Liver (tissue), 3 donors: ENCODE data around the gene GAMT.

ENCODE experiments used
- FOXA1 ChIP-seq: IDR thresholded peaks from 2 replicates; pipeline ENCODE4 v1.6.1; 2016; ENCODE audit warnings: antibody characterized with exemption
- GABPA ChIP-seq, 2 donors: IDR thresholded peaks in 1 of 2; conservative IDR thresholded peaks in 1 of 2; 2 replicates each; pipeline ENCODE4 v1.6.1; 2016; ENCODE audit warnings: antibody characterized with exemption in 2 of 2, mild to moderate bottlenecking in 1 of 2, moderate library complexity in 1 of 2
- JUND ChIP-seq, 2 donors: IDR thresholded peaks; 2 replicates each; pipeline ENCODE4 v1.6.1; 2016; ENCODE audit warnings: antibody characterized with exemption in 2 of 2
- RAD21 ChIP-seq, 2 donors: IDR thresholded peaks; 2 replicates each; pipeline ENCODE4 v1.6.1; 2016; ENCODE audit warnings: antibody characterized with exemption in 2 of 2, mild to moderate bottlenecking in 2 of 2
- SP1 ChIP-seq: IDR thresholded peaks from 2 replicates; pipeline ENCODE4 v1.6.1; 2018; ENCODE audit warnings: antibody characterized with exemption, mild to moderate bottlenecking
- TAF1 ChIP-seq: conservative IDR thresholded peaks from 2 replicates; pipeline ENCODE4 v1.6.1; 2016; ENCODE audit warnings: antibody characterized with exemption, mild to moderate bottlenecking
- YY1 ChIP-seq: IDR thresholded peaks from 2 replicates; pipeline ENCODE4 v1.6.1; 2016; ENCODE audit warnings: antibody characterized with exemption, mild to moderate bottlenecking
- TF ChIP-seq, protein P1 (sequence below): fragments of 150-350 bp; IDR thresholded peaks from 2 replicates; pipeline ENCODE4 v1.5.1; 2017; ENCODE audit warnings: improper control_type of control experiment, low read depth, low read length; ENCODE audit not compliant: missing input control
- TF ChIP-seq, protein P2 (sequence below): IDR thresholded peaks from 2 replicates; pipeline ENCODE4 v1.6.1; 2016; ENCODE audit warnings: antibody characterized with exemption, mild to moderate bottlenecking
- TF ChIP-seq, protein P3 (sequence below): IDR thresholded peaks from 2 replicates; pipeline ENCODE4 v1.6.1; 2016; ENCODE audit warnings: antibody characterized with exemption
- donor health status: healthy.
- donor health status: healthy.

DNA sequence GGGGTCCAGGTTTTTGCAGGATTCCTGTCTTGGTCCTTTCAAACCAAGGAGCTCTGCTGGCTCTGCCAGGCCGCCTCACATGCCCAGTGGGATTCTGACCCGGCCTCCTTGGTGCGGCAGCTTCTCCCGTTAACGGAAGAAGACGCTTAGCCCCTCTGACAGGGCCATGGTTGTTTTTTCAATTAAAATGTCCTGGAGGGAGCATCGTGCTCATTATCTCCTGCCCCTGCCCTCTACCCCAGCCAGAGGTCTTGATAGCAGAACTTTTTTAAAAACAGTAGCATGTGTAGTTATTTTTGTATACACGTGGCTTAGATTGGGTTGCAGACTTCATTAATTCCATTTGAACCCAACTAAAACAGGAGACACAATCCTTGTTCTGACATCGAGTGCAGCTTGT lies 25.4 kb upstream of the GAMT start:
- no peak for TF ChIP-seq GABPA (IDR thresholded peaks at IDR 0.05 in 1 of 2, conservative IDR thresholded peaks at IDR 0.05 in 1 of 2)
- TF ChIP-seq, protein P1, sequence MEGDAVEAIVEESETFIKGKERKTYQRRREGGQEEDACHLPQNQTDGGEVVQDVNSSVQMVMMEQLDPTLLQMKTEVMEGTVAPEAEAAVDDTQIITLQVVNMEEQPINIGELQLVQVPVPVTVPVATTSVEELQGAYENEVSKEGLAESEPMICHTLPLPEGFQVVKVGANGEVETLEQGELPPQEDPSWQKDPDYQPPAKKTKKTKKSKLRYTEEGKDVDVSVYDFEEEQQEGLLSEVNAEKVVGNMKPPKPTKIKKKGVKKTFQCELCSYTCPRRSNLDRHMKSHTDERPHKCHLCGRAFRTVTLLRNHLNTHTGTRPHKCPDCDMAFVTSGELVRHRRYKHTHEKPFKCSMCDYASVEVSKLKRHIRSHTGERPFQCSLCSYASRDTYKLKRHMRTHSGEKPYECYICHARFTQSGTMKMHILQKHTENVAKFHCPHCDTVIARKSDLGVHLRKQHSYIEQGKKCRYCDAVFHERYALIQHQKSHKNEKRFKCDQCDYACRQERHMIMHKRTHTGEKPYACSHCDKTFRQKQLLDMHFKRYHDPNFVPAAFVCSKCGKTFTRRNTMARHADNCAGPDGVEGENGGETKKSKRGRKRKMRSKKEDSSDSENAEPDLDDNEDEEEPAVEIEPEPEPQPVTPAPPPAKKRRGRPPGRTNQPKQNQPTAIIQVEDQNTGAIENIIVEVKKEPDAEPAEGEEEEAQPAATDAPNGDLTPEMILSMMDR = no peak
- TF ChIP-seq JUND (IDR thresholded peaks at IDR 0.05) = no peak
- TF ChIP-seq, protein P2, sequence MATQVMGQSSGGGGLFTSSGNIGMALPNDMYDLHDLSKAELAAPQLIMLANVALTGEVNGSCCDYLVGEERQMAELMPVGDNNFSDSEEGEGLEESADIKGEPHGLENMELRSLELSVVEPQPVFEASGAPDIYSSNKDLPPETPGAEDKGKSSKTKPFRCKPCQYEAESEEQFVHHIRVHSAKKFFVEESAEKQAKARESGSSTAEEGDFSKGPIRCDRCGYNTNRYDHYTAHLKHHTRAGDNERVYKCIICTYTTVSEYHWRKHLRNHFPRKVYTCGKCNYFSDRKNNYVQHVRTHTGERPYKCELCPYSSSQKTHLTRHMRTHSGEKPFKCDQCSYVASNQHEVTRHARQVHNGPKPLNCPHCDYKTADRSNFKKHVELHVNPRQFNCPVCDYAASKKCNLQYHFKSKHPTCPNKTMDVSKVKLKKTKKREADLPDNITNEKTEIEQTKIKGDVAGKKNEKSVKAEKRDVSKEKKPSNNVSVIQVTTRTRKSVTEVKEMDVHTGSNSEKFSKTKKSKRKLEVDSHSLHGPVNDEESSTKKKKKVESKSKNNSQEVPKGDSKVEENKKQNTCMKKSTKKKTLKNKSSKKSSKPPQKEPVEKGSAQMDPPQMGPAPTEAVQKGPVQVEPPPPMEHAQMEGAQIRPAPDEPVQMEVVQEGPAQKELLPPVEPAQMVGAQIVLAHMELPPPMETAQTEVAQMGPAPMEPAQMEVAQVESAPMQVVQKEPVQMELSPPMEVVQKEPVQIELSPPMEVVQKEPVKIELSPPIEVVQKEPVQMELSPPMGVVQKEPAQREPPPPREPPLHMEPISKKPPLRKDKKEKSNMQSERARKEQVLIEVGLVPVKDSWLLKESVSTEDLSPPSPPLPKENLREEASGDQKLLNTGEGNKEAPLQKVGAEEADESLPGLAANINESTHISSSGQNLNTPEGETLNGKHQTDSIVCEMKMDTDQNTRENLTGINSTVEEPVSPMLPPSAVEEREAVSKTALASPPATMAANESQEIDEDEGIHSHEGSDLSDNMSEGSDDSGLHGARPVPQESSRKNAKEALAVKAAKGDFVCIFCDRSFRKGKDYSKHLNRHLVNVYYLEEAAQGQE = no peak
- no peak for TF ChIP-seq TAF1
- TF ChIP-seq, protein P3, sequence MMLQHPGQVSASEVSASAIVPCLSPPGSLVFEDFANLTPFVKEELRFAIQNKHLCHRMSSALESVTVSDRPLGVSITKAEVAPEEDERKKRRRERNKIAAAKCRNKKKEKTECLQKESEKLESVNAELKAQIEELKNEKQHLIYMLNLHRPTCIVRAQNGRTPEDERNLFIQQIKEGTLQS = no peak
- TF ChIP-seq YY1 = no peak
- no peak for TF ChIP-seq RAD21 (IDR thresholded peaks at IDR 0.05)
- TF ChIP-seq FOXA1 = no peak
- TF ChIP-seq SP1 = no peak
